ENCODE results near the gene RFLNA. TPM values are rescaled to one million over a fixed set of nuclear protein-coding genes. Genes with fewer than 3 reads are reported as not detected.

RFLNA gene
- total RNA-seq, 1 experiment from 2014 or later = 10.6 TPM

DNA sequence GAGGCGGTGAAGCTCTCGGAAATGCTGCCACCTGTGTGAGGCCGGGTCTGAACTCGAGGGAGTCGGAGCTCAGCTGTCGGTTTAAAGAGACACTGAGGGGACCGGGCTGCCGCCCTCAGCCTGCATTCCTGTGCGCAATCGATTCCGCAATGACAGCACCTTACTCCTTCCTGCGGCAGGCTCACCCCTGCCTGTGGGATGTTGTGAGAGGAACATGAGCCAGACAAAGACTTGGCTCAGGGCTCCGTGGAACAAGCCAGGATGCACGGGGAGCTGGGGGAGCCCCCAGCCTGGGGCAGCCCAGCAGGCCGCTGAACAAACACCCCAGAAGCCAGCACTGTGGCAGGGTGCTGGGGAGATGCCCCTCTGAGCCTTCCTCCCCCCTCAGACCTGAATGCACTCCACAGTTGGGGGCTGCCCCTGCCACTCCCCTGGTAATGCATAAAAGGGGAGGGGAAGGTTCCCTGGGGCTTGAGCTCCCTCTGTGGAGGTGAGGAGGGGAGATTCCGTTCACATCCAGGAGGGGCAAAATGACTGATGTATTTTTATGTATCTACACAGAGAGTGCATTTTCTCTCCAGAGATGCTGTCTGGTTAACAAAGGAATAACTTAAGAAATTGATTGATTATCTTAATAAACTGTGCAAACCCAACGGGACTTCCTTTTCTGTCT is 20.6 kb downstream of the RFLNA start:
- Histone ChIP-seq H3K23me2 (ENCODE audit: insufficient read length, low read depth, low read length, poor library complexity, severe bottlenecking) (no peaks in the 10 kb centered on the region), H2BK20ac (ENCODE audit: low read depth, low read length, poor library complexity, severe bottlenecking) (no peak overlapping the region), H2BK5ac (ENCODE audit: insufficient read length, low read length) (no peak overlapping the region), H3K23ac (ENCODE audit: insufficient read length, low read depth, low read length) (no peak overlapping the region), H3K56ac (ENCODE audit: insufficient read length, low read depth, low read length) (no peak overlapping the region), H3K9ac (ENCODE audit: extremely low read depth, insufficient read length, low read length) (no peak overlapping the region), H2BK15ac (ENCODE audit: low read depth, low read length) (no peak overlapping the region), H3K14ac (ENCODE audit: insufficient read depth, low read length) (no peak overlapping the region), H3K27me3 (ENCODE audit: insufficient read depth, low read length) (no peaks in the 10 kb centered on the region), H3K79me1 (ENCODE audit: insufficient read depth, low read depth, low read length, poor library complexity, severe bottlenecking) (no peaks in the 10 kb centered on the region), H2BK120ac (ENCODE audit: low read depth, low read length, poor library complexity, severe bottlenecking) (no peak overlapping the region), H4K20me1 (ENCODE audit: control insufficient read depth, insufficient read depth, insufficient read length) (no peaks in the 10 kb centered on the region), H3K4ac (ENCODE audit: low read depth, low read length) (no peak overlapping the region), H3K4me1 (ENCODE audit: insufficient read depth, low read length) (peaks cover 3% of the 10 kb centered on the region; the same call in 1 of the 2 replicates), H4K91ac (ENCODE audit: insufficient read length, low read depth, low read length) (no peak overlapping the region), H2BK12ac (ENCODE audit: insufficient read length, low read depth, low read length) (no peak overlapping the region), H3T11ph (ENCODE audit: low read length) (no peak overlapping the region), H2AFZ (ENCODE audit: low read length) (no peak overlapping the region), H3K27ac (ENCODE audit: insufficient read length, low read depth, low read length) (no peak overlapping the region), H3K79me2 (ENCODE audit: insufficient read depth, low read length) (no peaks in the 10 kb centered on the region), H4K5ac (ENCODE audit: insufficient read length, low read depth, low read length) (no peak overlapping the region), H3K9me3 (ENCODE audit: control insufficient read depth, low read depth, low read length) (no peaks in the 10 kb centered on the region), H3K4me2 (ENCODE audit: insufficient read depth, insufficient read length, low read length) (no peak overlapping the region), H3K18ac (ENCODE audit: insufficient read length, low read depth, low read length) (no peak overlapping the region), H4K8ac (replicated peaks; ENCODE audit: insufficient read length, low read depth, low read length) (no peak overlapping the region), H2AK5ac (ENCODE audit: insufficient read length, low read length) (no peak overlapping the region)
- Mint-ChIP-seq H3K9me3 (no peaks in the 10 kb centered on the region), H3K27ac (no peak overlapping the region), H3K4me3 (no peak overlapping the region), H3K36me3 (ENCODE audit: insufficient read depth in 1 of 3, low read depth in 3 of 3) (peaks cover 2 to 15% (median 7%) of the 10 kb centered on the region in 3 experiments), H3K27me3 (ENCODE audit: low read depth) (peaks cover 16% of the 10 kb centered on the region), H3K4me1 (peaks cover 40 to 43% of the 10 kb centered on the region in 2 experiments)
- no CpG with 5 or more reads among the region's 17 CpGs for WGBS (ENCODE audit: extremely low coverage, insufficient read length, low lambda C conversion rate)
- no peak for DNase-seq
- no peak for TF ChIP-seq CTCF (conservative IDR thresholded peaks at IDR 0.05)
